DMS53 treated with DMSO at 0.1 percent for 48 hours (cell line): ENCODE data around the gene PI4K2A.

Experiments used
- DNase-seq: peaks from one replicate; lab custom pipeline; 2025; ENCODE audit not compliant: unreplicated experiment; lab: John Stamatoyannopoulos, UW

PI4K2A gene

GRCh38 chr10:97640174-97640867 lies at the start of gene PI4K2A:
PI4K2A (plus strand) TSS chr10:97640671; CDS start chr10:97640743, 72 bp downstream.
- peak; percentile 100 for DNase-seq

DNA sequence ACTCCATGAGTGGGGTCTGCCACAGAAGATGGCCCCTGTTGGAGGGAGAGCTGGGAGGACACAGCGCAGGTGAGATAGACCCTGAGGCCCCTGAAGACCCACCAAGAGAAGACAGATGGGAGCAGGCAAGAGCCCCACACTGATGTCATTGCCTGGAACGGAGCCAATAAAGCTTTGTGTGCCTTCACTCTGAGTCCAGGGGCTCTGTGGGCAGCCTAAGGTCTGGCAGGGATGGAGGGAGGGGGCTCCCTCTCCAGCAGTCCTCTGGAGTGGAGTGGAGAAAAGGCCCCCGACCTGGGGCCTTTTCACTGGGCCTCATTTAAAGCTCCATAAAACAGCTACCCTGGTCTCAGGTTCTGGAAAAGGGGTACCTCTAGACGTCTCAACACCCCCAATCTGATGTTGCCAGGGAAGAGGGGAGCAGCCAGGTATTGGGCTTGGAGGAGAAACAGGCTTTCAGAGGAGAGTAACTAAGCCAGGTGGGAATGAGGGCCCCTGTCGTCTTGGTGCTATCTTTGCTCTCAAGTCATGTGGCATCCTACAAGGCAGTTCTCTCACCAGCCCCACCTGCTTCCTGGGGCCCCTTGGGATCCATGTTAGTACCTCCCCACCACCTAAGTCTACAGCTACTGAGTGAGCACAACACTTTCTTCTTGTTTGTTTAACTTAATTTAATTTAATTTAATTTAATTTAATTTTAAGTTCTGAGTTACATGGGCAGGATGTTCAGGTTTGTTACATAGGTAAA lies 49.5 kb upstream of the PI4K2A start:
- no peak for DNase-seq

GRCh38 chr10:97593421-97593820 lies 47.0 kb upstream of the PI4K2A start:
- no peak for DNase-seq

DNA sequence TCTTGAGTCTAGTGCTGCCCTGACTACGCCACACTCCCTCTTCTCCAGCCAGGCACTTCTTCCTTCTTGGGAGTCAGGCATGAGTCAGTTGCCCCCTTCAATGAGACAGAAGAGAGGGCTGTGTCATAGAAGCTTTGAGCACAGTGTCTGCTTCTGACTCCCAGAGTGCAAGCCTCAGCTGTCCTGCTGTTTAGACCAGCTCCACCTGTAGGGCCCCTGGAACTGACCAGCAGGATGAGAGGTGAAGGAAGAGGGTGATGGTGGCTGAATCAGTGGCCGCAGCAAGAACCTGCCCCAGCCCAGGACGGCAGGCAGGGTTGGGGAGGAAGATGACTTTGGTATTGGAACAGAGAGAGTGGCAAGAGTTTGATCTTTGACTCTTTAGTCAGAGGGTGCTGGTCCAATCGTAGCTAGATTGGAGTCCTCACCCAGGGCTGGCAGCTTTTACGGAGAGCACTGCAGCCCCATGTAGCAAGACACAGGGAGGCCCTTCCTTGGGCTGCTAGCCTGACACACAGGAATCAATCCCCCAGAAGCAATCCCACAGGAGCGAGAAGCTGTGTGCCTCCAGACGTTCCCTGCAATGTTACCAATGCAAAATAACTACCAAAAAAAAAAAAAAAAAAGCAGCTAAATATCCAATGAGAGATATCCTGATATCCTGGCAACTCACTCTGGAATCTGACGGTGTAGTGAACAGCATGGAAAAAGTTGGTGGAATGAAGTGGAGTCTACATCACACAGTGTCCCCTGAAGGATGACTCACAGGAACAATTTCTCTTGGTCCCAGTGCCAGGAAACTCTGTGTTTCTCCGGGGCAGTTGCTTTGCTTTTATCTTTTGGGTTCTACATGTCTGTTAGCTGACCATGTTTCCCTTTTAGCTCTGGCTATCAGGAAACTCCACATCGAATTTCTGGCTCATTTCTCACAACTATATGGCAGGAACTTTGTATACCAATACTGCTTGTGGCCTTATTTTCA lies 44.1 kb upstream of the PI4K2A start:
- peak; percentile 12 for DNase-seq

DNA sequence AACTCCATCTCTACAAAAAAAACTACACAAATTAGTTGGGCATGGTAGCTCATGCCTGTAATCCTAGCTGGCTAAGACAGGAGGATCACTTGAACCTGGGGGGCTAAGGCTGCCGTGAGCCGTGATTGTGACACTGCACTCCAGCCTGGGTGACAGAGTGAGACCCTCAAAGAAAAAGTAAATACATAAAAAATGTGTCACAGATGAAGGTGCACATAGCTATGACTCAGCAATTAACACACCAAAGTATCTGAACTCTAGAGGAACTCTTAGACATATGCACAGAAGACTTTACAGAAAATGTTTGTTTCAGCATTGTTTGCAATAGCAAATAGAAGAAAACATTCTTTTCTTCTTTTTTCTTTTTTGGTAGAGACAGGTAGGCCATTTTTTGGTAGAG lies 42.7 kb upstream of the PI4K2A start:
- DNase-seq = no peak

- no peak for DNase-seq
Measured at GRCh38 chr10:97598407-97599271, 41.8 kb upstream of the PI4K2A start.

- no peak for DNase-seq
Measured at GRCh38 chr10:97599272-97599619, 41.2 kb upstream of the PI4K2A start.

GRCh38 chr10:97600616-97601015 lies 39.9 kb upstream of the PI4K2A start:
- DNase-seq = no peak

- no peak for DNase-seq
Measured at GRCh38 chr10:97601268-97602215, 38.9 kb upstream of the PI4K2A start.

GRCh38 chr10:97607095-97607636 lies 33.3 kb upstream of the PI4K2A start:
- no peak for DNase-seq

DNA sequence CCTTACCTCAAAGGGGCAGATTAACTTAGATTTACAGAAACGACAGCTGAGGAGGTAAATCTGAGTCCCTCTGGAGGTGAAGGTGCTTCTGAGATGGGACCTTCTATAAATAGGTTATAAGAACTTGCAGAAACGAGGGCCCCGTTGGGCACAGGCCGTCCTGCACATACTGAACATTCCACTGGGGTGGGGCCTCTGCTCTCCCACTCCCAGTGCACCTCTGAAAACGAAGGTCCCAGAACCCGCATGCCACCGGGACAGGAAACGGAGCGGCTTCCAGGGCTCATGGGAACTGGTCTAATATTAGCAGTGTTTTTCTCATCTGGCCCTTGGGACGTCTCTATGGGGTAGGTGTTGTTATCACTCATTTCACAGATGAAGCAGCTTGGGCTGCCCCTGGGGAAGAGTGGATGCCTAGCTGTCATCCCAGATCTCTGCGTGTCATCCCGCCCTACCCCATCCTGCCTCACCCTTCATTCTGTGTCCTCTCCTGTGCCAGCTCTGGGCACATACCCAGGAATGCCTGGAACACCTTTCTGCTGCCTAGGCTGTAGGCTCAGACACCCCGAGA lies 31.4 kb upstream of the PI4K2A start:
- no peak for DNase-seq

- no peak for DNase-seq
Measured at GRCh38 chr10:97611473-97611872, 29.0 kb upstream of the PI4K2A start.

DNA sequence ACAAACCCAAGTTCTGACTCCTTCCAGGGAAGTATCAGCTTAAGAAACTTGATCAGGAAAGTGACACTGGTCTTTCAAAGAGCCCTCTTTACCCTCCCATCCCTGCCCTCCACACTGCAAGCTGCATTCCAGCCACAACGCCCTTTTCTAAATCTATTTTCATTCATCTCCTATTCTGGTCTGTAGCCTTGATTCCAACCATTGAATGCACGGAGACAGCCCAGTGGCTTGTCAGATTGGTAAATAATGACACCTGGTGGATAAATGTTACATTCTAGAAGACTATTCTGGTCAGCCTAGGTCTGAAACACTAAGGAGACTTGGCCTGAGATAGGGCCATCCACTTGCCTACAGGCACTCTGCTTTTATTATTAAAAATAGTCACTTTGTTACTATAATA lies 28.1 kb upstream of the PI4K2A start:
- peak; percentile 81 for DNase-seq

GRCh38 chr10:97618285-97618684 lies 22.2 kb upstream of the PI4K2A start:
- no peak for DNase-seq

DNA sequence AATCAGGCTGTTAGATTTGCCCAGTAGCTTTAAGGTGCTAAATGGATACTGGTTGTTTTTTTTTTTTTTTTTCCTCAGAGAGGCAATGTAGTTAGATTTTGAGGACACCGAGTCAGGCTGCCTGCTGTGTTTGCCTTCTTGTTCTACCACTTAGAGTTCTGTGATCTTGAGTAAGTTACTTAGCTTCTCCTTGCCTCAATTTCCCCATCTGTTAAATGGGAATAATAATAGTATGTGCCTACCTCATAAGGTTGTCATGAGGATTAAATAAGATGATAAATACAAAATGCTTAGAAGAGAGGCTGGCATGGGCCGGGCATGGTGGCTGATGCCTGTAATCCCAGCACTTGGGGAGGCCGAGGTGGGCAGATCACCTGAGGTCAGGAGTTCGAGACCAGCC lies 21.7 kb upstream of the PI4K2A start:
- DNase-seq = no peak

GRCh38 chr10:97623277-97623676 lies 17.2 kb upstream of the PI4K2A start:
- no peak for DNase-seq

DNA sequence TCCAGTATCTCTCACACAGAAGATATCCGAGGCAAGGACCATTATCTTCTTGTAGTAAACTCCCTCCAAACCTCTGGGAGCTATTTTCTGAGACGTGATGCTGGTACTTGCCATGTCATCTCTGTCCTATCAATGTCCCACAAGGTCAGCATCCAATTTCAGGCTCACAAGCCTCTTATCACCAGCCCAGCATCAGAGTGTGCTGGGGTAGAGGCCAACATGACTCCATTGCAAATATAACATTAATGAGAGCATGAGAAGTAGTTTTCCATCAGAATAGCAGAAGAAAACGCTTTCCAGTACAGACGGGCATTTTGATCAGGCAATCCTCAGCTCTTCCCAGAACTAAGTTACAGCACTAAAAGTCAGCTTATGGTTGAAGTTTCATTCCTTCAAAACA lies 12.7 kb upstream of the PI4K2A start:
- DNase-seq = no peak

- DNase-seq = no peak
Measured at GRCh38 chr10:97628228-97628627, 12.2 kb upstream of the PI4K2A start.

GRCh38 chr10:97629289-97629688 lies 11.2 kb upstream of the PI4K2A start:
- no peak for DNase-seq
